ENCODE measurements around the gene ZNF296.

DNA sequence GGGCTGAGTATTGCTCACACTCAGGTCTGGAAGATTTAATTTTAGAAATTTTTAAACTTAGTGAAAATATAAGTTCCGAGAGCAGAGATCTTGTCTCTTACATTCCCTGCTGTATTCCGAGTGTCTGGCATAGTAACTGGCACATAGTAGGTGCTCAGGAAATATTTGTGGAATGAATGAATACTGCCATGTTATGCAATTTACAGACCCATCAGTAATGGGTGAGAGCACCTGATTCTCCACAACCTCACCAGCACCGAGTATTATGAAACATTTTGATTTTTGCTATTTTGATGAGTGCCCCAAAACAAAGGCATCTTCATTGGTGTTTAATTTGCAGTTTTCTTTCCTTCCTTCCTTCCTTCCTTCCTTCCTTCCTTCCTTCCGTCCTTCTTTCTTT lies 53.2 kb downstream of the ZNF296 start:
- TF ChIP-seq, protein P1, sequence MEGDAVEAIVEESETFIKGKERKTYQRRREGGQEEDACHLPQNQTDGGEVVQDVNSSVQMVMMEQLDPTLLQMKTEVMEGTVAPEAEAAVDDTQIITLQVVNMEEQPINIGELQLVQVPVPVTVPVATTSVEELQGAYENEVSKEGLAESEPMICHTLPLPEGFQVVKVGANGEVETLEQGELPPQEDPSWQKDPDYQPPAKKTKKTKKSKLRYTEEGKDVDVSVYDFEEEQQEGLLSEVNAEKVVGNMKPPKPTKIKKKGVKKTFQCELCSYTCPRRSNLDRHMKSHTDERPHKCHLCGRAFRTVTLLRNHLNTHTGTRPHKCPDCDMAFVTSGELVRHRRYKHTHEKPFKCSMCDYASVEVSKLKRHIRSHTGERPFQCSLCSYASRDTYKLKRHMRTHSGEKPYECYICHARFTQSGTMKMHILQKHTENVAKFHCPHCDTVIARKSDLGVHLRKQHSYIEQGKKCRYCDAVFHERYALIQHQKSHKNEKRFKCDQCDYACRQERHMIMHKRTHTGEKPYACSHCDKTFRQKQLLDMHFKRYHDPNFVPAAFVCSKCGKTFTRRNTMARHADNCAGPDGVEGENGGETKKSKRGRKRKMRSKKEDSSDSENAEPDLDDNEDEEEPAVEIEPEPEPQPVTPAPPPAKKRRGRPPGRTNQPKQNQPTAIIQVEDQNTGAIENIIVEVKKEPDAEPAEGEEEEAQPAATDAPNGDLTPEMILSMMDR (IDR thresholded peaks at IDR 0.05): no peak
- TF ChIP-seq POLR2A (IDR thresholded peaks at IDR 0.05): no peak
- no peak for TF ChIP-seq EP300 (IDR thresholded peaks at IDR 0.05)

All from upper lobe of left lung (tissue), 4 donors.